ENCODE results near the gene MFSD2B.

- no peak for TF ChIP-seq CTCF (IDR thresholded peaks at IDR 0.05)
- TF ChIP-seq POLR2A (IDR thresholded peaks at IDR 0.05): no peak
Observed at GRCh38 chr2:23994567-23994966, 15.3 kb upstream of the MFSD2B start.
